SU-DHL-6 (cell line): ENCODE results near the gene CHIC2.
"Not testable (repeated sequence)": the region's sequence is repeated elsewhere in the genome, so short reads cannot be mapped to it uniquely, and the experiment has no call there.

Source experiments
- H2AFZ ChIP-seq: fragments of 200-600 bp; sonication (generic); 2 replicates; pipeline ENCODE4 v1.6.1; 2014; ENCODE audit warnings: low read depth, mild to moderate bottlenecking, moderate library complexity, mixed read lengths, antibody characterized with exemption, low read length; ENCODE audit not compliant: severe bottlenecking
- H3F3A ChIP-seq: fragments of 200-600 bp; shearing (Covaris generic); 2 replicates; pipeline ENCODE4 v1.6.0; 2016; ENCODE audit warnings: antibody characterized with exemption, mild to moderate bottlenecking; ENCODE audit not compliant: insufficient read depth
- H3K27ac ChIP-seq: fragments of 200-600 bp; sonication (generic); 2 replicates; pipeline ENCODE4 v1.5.1; 2016; ENCODE audit warnings: low read depth, mild to moderate bottlenecking, low read length, moderate library complexity, mixed read lengths
- H3K27me3 ChIP-seq: fragments of 200-600 bp; sonication (generic), shearing (Covaris generic); 2 replicates; pipeline ENCODE4 v1.6.0; 2014; ENCODE audit warnings: mild to moderate bottlenecking, low read length
- H3K36me3 ChIP-seq: fragments of 200-600 bp; sonication (generic); 2 replicates; pipeline ENCODE4 v1.6.1; 2014; ENCODE audit warnings: mild to moderate bottlenecking, low read length, mixed read lengths
- H3K4me2 ChIP-seq: fragments of 300-600, 200-600 bp; shearing (Covaris generic), sonication (generic); 2 replicates; pipeline ENCODE4 v1.6.0; 2014; ENCODE audit warnings: low read length, low read depth, mild to moderate bottlenecking; ENCODE audit not compliant: poor library complexity, severe bottlenecking
- H3K4me3 ChIP-seq: fragments of 200-600 bp; sonication (generic); 2 replicates; pipeline ENCODE4 v1.5.1; 2014; ENCODE audit warnings: antibody characterized with exemption, low read length, mild to moderate bottlenecking, mixed read lengths; ENCODE audit not compliant: insufficient read depth, poor library complexity, severe bottlenecking
- H3K79me2 ChIP-seq: fragments of 200-600 bp; sonication (generic); 2 replicates; pipeline ENCODE4 v1.6.1; 2014; ENCODE audit warnings: mild to moderate bottlenecking, low read length, moderate library complexity; ENCODE audit not compliant: insufficient read depth
- H3K9ac ChIP-seq: fragments of 200-600 bp; sonication (generic); 2 replicates; pipeline ENCODE4 v1.7.0; 2014; ENCODE audit warnings: mild to moderate bottlenecking, low read length
- H3K9me2 ChIP-seq: fragments of 200-600 bp; sonication (generic); replicated peaks from 2 replicates; pipeline ENCODE4 v1.6.1; 2014; ENCODE audit warnings: low read length; ENCODE audit not compliant: insufficient read depth
- H3K9me3 ChIP-seq: fragments of 200-600 bp; sonication (generic); 2 replicates; pipeline ENCODE4 v1.6.1; 2014; ENCODE audit warnings: low read length, mixed read lengths; ENCODE audit not compliant: insufficient read depth
- H4K20me1 ChIP-seq: fragments of 200-600 bp; sonication (generic); 2 replicates; pipeline ENCODE4 v1.6.1; 2014; ENCODE audit warnings: low read depth, mild to moderate bottlenecking, antibody characterized with exemption, low read length, moderate library complexity, mixed read lengths
- CTCF ChIP-seq: fragments of 200-600 bp; sonication (generic); IDR thresholded peaks from one replicate; pipeline ENCODE4 v1.5.1; 2017; ENCODE audit warnings: antibody characterized with exemption, mild to moderate bottlenecking, low read length, moderate library complexity; ENCODE audit not compliant: insufficient read depth, poor library complexity, severe bottlenecking
- EZH2phosphoT487 ChIP-seq: fragments of 200-600 bp; sonication (generic), shearing (Covaris generic); conservative IDR thresholded peaks from 2 replicates; pipeline ENCODE4 v1.6.1; 2018; ENCODE audit warnings: mild to moderate bottlenecking, antibody characterized with exemption, low read length, moderate library complexity, mixed read lengths

The CHIC2 gene

GRCh38 chr4:54064317-54065111 is at the start of gene CHIC2:
Gene CHIC2 (minus strand): TSS chr4:54064605. CDS start chr4:54064300, 305 bp downstream.
- Histone ChIP-seq H3K36me3 (no peaks in the 10 kb centered on the region), H3K79me2 (peaks cover 48% of the 10 kb centered on the region), H3K9me3 (no peaks in the 10 kb centered on the region), H3F3A (peaks cover 5% of the 10 kb centered on the region; the same call in 1 of the 2 replicates), H3K27me3 (no peaks in the 10 kb centered on the region), H3K4me3 (peak within 1 kb of the TSS; percentile 81), H3K9ac (peak within 1 kb of the TSS; percentile 85), H3K27ac (peak within 1 kb of the TSS; percentile 72), H2AFZ (peak within 1 kb of the TSS; percentile 71), H3K4me2 (peak within 1 kb of the TSS; percentile 88), H4K20me1 (no peaks in the 10 kb centered on the region), H3K9me2 (no peaks in the 10 kb centered on the region)
- no peak for TF ChIP-seq CTCF
- TF ChIP-seq EZH2phosphoT487, result no peak

- H3K4me2 ChIP-seq, H3K9me2 ChIP-seq, H3K79me2 ChIP-seq, H3K9me3 ChIP-seq, H3K36me3 ChIP-seq, H2AFZ ChIP-seq, H3F3A ChIP-seq, H3K27ac ChIP-seq, H3K9ac ChIP-seq, H3K27me3 ChIP-seq, H3K4me3 ChIP-seq, H4K20me1 ChIP-seq: not testable (repeated sequence)
Observed at GRCh38 chr4:54113206-54113605, 48.8 kb upstream of the CHIC2 start.

- Histone ChIP-seq H4K20me1 (no peaks in the 10 kb centered on the region), H3K4me3 (no peak overlapping the region), H3K9ac (no peak overlapping the region), H3K9me3 (no peaks in the 10 kb centered on the region), H3K27ac (no peak overlapping the region), H3F3A (no peaks in the 10 kb centered on the region), H3K79me2 (no peaks in the 10 kb centered on the region), H3K9me2 (no peaks in the 10 kb centered on the region), H3K36me3 (no peaks in the 10 kb centered on the region), H2AFZ (no peak overlapping the region), H3K4me2 (no peak overlapping the region), H3K27me3 (no peaks in the 10 kb centered on the region)
- TF ChIP-seq EZH2phosphoT487, result no peak
- no peak for TF ChIP-seq CTCF
Observed at GRCh38 chr4:54110019-54110416, 45.6 kb upstream of the CHIC2 start.

- Histone ChIP-seq H3K9ac (no peak overlapping the region), H3K27me3 (no peaks in the 10 kb centered on the region), H3K36me3 (no peaks in the 10 kb centered on the region), H2AFZ (no peak overlapping the region), H3K9me3 (no peaks in the 10 kb centered on the region), H3F3A (no peaks in the 10 kb centered on the region), H3K9me2 (no peaks in the 10 kb centered on the region), H3K4me2 (no peak overlapping the region), H3K79me2 (no peaks in the 10 kb centered on the region), H3K27ac (no peak overlapping the region), H3K4me3 (no peak overlapping the region), H4K20me1 (no peaks in the 10 kb centered on the region)
- TF ChIP-seq EZH2phosphoT487 (no peak), CTCF (no peak)
Observed at GRCh38 chr4:54109241-54110018, 45.0 kb upstream of the CHIC2 start.
